ENCODE data around the gene UBASH3A.
A peak's percentile ranks its signal among the peaks of the same experiment; 100 is the strongest.
"Not testable (repeated sequence)": the region's sequence is repeated elsewhere in the genome, so short reads cannot be mapped to it uniquely, and the experiment has no call there.

Gene UBASH3A

GRCh38 chr21:42453986-42454570, 50.4 kb downstream of the UBASH3A start:
- no peak for DNase-seq

GRCh38 chr21:42454786-42455185, 51.1 kb downstream of the UBASH3A start:
- no peak for DNase-seq

- no peak for DNase-seq
Observed at GRCh38 chr21:42455196-42455595, 51.5 kb downstream of the UBASH3A start.

- DNase-seq: no peak
Observed at GRCh38 chr21:42455754-42456440, 52.2 kb downstream of the UBASH3A start.

GRCh38 chr21:42456457-42456856, 52.8 kb downstream of the UBASH3A start:
- DNase-seq: no peak

GRCh38 chr21:42459082-42459460, 55.4 kb downstream of the UBASH3A start:
- DNase-seq: no peak

GRCh38 chr21:42459546-42460215, 56.0 kb downstream of the UBASH3A start:
- no peak for DNase-seq

GRCh38 chr21:42460391-42461184, 56.9 kb downstream of the UBASH3A start:
- DNase-seq: peak; percentile 26

GRCh38 chr21:42461185-42461520, 57.5 kb downstream of the UBASH3A start:
- no peak for DNase-seq

GRCh38 chr21:42461881-42462877, 58.5 kb downstream of the UBASH3A start:
- DNase-seq: no peak

- peak; percentile 33 for DNase-seq
Observed at GRCh38 chr21:42463861-42464515, 60.3 kb downstream of the UBASH3A start.

GRCh38 chr21:42465008-42465802, 61.5 kb downstream of the UBASH3A start:
- no peak for DNase-seq

- DNase-seq: no peak
Observed at GRCh38 chr21:42465803-42466127, 62.1 kb downstream of the UBASH3A start.

- DNase-seq: no peak
Observed at GRCh38 chr21:42466700-42467099, 63.0 kb downstream of the UBASH3A start.

- DNase-seq: no peak
Observed at GRCh38 chr21:42467140-42467983, 63.7 kb downstream of the UBASH3A start.

- DNase-seq: no peak
Observed at GRCh38 chr21:42468491-42469131, 64.9 kb downstream of the UBASH3A start.

- DNase-seq: no peak
Observed at GRCh38 chr21:42469272-42469671, 65.6 kb downstream of the UBASH3A start.

- not testable (repeated sequence) for DNase-seq
Observed at GRCh38 chr21:42469726-42470125, 66.0 kb downstream of the UBASH3A start.

GRCh38 chr21:42471206-42471605, 67.5 kb downstream of the UBASH3A start:
- DNase-seq: no peak
